K562 (cell line): ENCODE results near the gene EIF4E1B. TPM values are rescaled to one million over a fixed set of nuclear protein-coding genes. Genes with fewer than 3 reads are reported as not detected.

ENCODE experiments used
- CTBP1 ChIP-seq: fragments of 450-650 bp; IDR thresholded peaks from 2 replicates; pipeline ENCODE4 v1.6.1; 2016; ENCODE audit warnings: borderline replicate concordance
- CXXC5 ChIP-seq: fragments of 250-450 bp; sonication (Bioruptor Pico); IDR thresholded peaks from 2 replicates; pipeline ENCODE4 v1.8.0; 2022; ENCODE audit warnings: inconsistent platforms, mild to moderate bottlenecking, moderate library complexity
- ESRRA ChIP-seq: fragments of 450-650 bp; IDR thresholded peaks from 2 replicates; pipeline ENCODE4 v1.6.1; 2014; ENCODE audit warnings: low read depth, mild to moderate bottlenecking, moderate library complexity, borderline replicate concordance
- ETS1 ChIP-seq: conservative IDR thresholded peaks from 2 replicates; pipeline ENCODE4 v1.6.1; 2011; ENCODE audit warnings: low read depth, mild to moderate bottlenecking, low read length; ENCODE audit not compliant: control insufficient read depth
- FOXP1 ChIP-seq: sonication (generic); formaldehyde crosslinking; IDR thresholded peaks from 2 replicates; pipeline ENCODE4 v1.8.0; 2022; ENCODE audit warnings: mild to moderate bottlenecking, missing genetic modification reagents
- MTA3 ChIP-seq: fragments of 450-650 bp; formaldehyde crosslinking; IDR thresholded peaks from 2 replicates; pipeline ENCODE4 v1.6.1; 2017; ENCODE audit warnings: mild to moderate bottlenecking, borderline replicate concordance
- ZNF609 ChIP-seq: sonication (generic); formaldehyde crosslinking; IDR thresholded peaks from 2 replicates; pipeline ENCODE4 v1.8.1; 2023; ENCODE audit warnings: missing genetic modification reagents, mild to moderate bottlenecking, borderline replicate concordance
- polyA plus RNA-seq, 8 experiments: library from polyadenylated mRNA; depleted of rRNA in 4 of 8; stranded (reverse) in 5 of 8; unstranded in 3 of 8; fragments of >200 nt; fragmentation: Nextera tagmentation in 2 of 8; fragmentation: Illumina TruSeq in 1 of 8; extraction: Ambion mirVana in 2 of 8; extraction: Trizol in 1 of 8; gene quantifications; 2 replicates each; pipeline versions ENCODE4 v1.2.1 to v1.2.3, GENCODE V29; 2011 to 2014; ENCODE audit warnings: inconsistent platforms in 1 of 8, missing spikeins in 1 of 8
- total RNA-seq, 7 experiments: library from RNA; depleted of rRNA in 6 of 7; stranded (reverse); fragments of >200 nt in 6 of 7; fragmentation: Illumina TruSeq in 2 of 7; extraction: Trizol in 2 of 7; gene quantifications; 2 replicates each; pipeline versions ENCODE4 v1.2.1 to v1.2.3, GENCODE V29; 2011 to 2021; ENCODE audit warnings: low replicate concordance in 1 of 7
- TF ChIP-seq, protein P1 (sequence below): fragments of 200-600 bp; sonication (generic); IDR thresholded peaks from one replicate; pipeline ENCODE4 v1.6.1; 2012; ENCODE audit warnings: mild to moderate bottlenecking, low read depth, low read length, inconsistent platforms

The EIF4E1B gene
- total and polyA plus RNA-seq, 9 of the 15 experiments (the other 6 are each of a cell fraction or from before 2014, with no cell fraction given), result not detected

DNA sequence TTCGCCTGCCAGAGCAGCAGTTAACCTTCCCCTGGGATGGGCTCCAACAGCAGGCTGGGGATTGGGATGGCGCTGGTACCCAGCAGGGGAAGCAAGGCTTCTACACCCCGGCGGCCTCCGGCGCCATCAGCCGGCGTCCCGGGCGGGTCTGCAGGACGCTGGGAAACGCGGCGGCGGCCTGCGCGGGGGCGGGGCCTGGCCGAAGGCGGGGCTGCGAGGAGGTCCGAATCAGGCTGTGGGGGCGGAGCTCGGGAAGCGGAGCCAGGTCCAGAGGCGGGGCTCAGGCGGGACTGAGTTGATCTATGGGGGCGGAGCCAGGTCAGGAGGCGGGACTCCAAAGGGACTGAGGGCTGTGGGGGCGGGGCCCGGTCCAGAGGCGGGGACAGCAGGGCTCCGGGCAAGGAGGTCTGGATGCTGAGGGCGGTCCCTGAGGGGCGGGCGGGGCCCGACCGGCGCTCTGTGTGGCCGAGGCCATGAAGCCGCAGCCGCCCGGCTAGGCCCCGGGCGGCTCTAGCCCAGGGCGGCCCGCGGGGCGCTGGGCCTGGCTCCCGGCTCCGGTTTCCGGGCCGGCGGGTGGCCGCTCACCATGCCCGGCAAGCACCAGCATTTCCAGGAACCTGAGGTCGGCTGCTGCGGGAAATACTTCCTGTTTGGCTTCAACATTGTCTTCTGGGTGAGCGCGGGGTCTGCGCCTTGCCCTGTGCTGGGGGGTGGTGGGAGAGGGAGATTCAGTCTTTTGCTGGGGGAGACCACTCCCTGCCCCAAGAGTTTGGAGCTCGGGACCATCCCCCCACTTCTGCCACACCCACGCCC is 16.8 kb downstream of the EIF4E1B start, which contains the start of gene TSPAN17 (continued):
- TF ChIP-seq ESRRA (peak; percentile 52), CXXC5 (CRISPR knock-in tag) (peak; percentile 68), FOXP1 (CRISPR knock-in tag) (no peak; the same call in 1 of the 2 replicates), ZNF609 (CRISPR knock-in tag) (no peak), CTBP1 (peak; percentile 86), MTA3 (peak; percentile 77; the same call in 1 of the 2 replicates), ETS1 (peak; percentile 48)
- TF ChIP-seq, protein P1, sequence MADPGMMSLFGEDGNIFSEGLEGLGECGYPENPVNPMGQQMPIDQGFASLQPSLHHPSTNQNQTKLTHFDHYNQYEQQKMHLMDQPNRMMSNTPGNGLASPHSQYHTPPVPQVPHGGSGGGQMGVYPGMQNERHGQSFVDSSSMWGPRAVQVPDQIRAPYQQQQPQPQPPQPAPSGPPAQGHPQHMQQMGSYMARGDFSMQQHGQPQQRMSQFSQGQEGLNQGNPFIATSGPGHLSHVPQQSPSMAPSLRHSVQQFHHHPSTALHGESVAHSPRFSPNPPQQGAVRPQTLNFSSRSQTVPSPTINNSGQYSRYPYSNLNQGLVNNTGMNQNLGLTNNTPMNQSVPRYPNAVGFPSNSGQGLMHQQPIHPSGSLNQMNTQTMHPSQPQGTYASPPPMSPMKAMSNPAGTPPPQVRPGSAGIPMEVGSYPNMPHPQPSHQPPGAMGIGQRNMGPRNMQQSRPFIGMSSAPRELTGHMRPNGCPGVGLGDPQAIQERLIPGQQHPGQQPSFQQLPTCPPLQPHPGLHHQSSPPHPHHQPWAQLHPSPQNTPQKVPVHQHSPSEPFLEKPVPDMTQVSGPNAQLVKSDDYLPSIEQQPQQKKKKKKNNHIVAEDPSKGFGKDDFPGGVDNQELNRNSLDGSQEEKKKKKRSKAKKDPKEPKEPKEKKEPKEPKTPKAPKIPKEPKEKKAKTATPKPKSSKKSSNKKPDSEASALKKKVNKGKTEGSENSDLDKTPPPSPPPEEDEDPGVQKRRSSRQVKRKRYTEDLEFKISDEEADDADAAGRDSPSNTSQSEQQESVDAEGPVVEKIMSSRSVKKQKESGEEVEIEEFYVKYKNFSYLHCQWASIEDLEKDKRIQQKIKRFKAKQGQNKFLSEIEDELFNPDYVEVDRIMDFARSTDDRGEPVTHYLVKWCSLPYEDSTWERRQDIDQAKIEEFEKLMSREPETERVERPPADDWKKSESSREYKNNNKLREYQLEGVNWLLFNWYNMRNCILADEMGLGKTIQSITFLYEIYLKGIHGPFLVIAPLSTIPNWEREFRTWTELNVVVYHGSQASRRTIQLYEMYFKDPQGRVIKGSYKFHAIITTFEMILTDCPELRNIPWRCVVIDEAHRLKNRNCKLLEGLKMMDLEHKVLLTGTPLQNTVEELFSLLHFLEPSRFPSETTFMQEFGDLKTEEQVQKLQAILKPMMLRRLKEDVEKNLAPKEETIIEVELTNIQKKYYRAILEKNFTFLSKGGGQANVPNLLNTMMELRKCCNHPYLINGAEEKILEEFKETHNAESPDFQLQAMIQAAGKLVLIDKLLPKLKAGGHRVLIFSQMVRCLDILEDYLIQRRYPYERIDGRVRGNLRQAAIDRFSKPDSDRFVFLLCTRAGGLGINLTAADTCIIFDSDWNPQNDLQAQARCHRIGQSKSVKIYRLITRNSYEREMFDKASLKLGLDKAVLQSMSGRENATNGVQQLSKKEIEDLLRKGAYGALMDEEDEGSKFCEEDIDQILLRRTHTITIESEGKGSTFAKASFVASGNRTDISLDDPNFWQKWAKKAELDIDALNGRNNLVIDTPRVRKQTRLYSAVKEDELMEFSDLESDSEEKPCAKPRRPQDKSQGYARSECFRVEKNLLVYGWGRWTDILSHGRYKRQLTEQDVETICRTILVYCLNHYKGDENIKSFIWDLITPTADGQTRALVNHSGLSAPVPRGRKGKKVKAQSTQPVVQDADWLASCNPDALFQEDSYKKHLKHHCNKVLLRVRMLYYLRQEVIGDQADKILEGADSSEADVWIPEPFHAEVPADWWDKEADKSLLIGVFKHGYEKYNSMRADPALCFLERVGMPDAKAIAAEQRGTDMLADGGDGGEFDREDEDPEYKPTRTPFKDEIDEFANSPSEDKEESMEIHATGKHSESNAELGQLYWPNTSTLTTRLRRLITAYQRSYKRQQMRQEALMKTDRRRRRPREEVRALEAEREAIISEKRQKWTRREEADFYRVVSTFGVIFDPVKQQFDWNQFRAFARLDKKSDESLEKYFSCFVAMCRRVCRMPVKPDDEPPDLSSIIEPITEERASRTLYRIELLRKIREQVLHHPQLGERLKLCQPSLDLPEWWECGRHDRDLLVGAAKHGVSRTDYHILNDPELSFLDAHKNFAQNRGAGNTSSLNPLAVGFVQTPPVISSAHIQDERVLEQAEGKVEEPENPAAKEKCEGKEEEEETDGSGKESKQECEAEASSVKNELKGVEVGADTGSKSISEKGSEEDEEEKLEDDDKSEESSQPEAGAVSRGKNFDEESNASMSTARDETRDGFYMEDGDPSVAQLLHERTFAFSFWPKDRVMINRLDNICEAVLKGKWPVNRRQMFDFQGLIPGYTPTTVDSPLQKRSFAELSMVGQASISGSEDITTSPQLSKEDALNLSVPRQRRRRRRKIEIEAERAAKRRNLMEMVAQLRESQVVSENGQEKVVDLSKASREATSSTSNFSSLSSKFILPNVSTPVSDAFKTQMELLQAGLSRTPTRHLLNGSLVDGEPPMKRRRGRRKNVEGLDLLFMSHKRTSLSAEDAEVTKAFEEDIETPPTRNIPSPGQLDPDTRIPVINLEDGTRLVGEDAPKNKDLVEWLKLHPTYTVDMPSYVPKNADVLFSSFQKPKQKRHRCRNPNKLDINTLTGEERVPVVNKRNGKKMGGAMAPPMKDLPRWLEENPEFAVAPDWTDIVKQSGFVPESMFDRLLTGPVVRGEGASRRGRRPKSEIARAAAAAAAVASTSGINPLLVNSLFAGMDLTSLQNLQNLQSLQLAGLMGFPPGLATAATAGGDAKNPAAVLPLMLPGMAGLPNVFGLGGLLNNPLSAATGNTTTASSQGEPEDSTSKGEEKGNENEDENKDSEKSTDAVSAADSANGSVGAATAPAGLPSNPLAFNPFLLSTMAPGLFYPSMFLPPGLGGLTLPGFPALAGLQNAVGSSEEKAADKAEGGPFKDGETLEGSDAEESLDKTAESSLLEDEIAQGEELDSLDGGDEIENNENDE, result no peak
